Cardiac muscle cell (in vitro differentiated cells and primary cell): ENCODE measurements around the gene SNX15. TPM values are rescaled to one million over a fixed set of nuclear protein-coding genes. Genes with fewer than 3 reads are reported as not detected.

Experiments
- DNase-seq, 2 donors: peaks; one replicate each; pipeline versions ENCODE4 v3.0.0 to v3.0.0-alpha.2; 2010 to 2017; ENCODE audit warnings: low read depth in 1 of 2, low spot score in 1 of 2
- H3K27ac ChIP-seq: fragments of 200-600 bp; sonication (generic); 2 replicates; pipeline ENCODE4 v1.5.1; 2016
- H3K27me3 ChIP-seq: fragments of 200-600 bp; sonication (generic); 2 replicates; pipeline ENCODE4 v1.6.0; 2016; ENCODE audit warnings: control low read depth
- H3K36me3 ChIP-seq: fragments of 200-600 bp; sonication (generic); 2 replicates; pipeline ENCODE4 v1.5.1; 2016; ENCODE audit warnings: control low read depth
- H3K4me1 ChIP-seq: fragments of 200-600 bp; sonication (generic); 2 replicates; pipeline ENCODE4 v1.8.1; 2017; ENCODE audit warnings: low read depth, mild to moderate bottlenecking, mixed run types
- H3K4me3 ChIP-seq: fragments of 200-600 bp; sonication (generic); 2 replicates; pipeline ENCODE4 v1.5.1; 2016; ENCODE audit warnings: mild to moderate bottlenecking
- H3K9me3 ChIP-seq: fragments of 200-600 bp; sonication (generic); 2 replicates; pipeline ENCODE4 v1.5.1; 2017; ENCODE audit warnings: low read depth, mild to moderate bottlenecking, control low read depth
- CTCF ChIP-seq: IDR thresholded peaks from 2 replicates; pipeline ENCODE4 v1.5.1; 2012; ENCODE audit warnings: low read depth, mild to moderate bottlenecking, low read length
- polyA plus RNA-seq: library from polyadenylated mRNA; unstranded; fragments of >200 nt; fragmentation: Nextera tagmentation; extraction: Ambion mirVana; gene quantifications from 2 replicates; pipeline ENCODE4 v1.2.1, GENCODE V29; 2016
- total RNA-seq: library from RNA; depleted of rRNA; stranded (reverse); fragments of >200 nt; gene quantifications from 2 replicates; pipeline ENCODE4 v1.2.3, GENCODE V29; 2016

SNX15 gene
- total and polyA plus RNA-seq, 2 experiments from 2014 or later = 24.5 to 38.4 TPM

DNA sequence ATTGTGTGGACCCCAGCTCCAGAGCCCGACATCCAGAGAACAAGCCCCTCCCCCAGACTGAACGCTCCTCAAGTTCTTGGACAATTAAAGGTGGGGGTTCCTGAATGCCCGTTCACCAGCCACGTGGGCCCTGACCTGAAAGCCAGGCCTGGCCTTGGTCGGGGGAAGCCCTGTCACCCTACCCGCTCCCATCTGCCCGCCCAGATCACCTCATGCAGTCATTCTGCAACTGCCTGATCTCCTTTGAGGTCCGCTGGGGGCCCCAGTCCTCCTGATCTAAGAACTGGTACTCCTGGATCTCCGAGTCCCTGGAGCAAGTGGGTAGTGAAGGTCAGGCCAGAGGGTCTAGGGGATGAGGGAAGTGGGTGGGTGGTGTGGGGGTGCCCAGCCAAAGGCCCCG lies 40.2 kb downstream of the SNX15 start:
- peaks cover 24% of the 10 kb centered on the region for H3K4me1 ChIP-seq
- H3K36me3 ChIP-seq = no peaks in the 10 kb centered on the region
- H3K27ac ChIP-seq = peak overlapping the region; percentile 80
- H3K9me3 ChIP-seq = no peaks in the 10 kb centered on the region
- no peak overlapping the region for H3K4me3 ChIP-seq
- no peaks in the 10 kb centered on the region for H3K27me3 ChIP-seq
- no peak for TF ChIP-seq CTCF
- no peak for DNase-seq

DNA sequence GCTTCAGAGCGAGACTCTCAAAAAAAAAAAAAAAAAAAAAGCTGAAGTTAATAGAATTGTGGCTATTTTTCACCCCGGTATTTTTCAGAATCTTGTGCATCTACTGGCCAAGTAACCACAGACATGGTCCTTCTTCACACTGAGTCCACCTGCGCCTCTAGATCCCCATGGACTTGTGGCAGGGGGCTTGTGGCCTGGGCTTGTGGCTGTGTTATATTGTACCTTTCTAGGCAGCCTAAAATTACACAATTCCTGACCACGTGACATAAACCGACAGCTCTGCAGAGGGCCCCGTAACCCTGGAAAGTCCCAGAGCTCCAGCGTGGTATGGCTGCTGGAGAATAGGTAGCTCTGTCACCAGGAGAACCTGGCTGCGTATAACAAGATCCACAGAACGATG lies 42.0 kb downstream of the SNX15 start:
- Histone ChIP-seq H3K27me3 (no peaks in the 10 kb centered on the region), H3K4me1 (peaks cover 24% of the 10 kb centered on the region), H3K36me3 (no peaks in the 10 kb centered on the region), H3K4me3 (no peak overlapping the region), H3K9me3 (no peaks in the 10 kb centered on the region), H3K27ac (no peak overlapping the region)
- DNase-seq = peak in 1 of 2 donors; percentile 8
- no peak for TF ChIP-seq CTCF

- H3K9me3 ChIP-seq = no peaks in the 10 kb centered on the region
- H3K27me3 ChIP-seq = no peaks in the 10 kb centered on the region
- TF ChIP-seq CTCF = no peak
- no peaks in the 10 kb centered on the region for H3K36me3 ChIP-seq
- H3K27ac ChIP-seq = no peak overlapping the region
- no peak for DNase-seq
- H3K4me1 ChIP-seq = peaks cover 7% of the 10 kb centered on the region
- H3K4me3 ChIP-seq = no peak overlapping the region
These were observed 44.8 kb downstream of the SNX15 start for GRCh38 chr11:65071907-65072630.

GRCh38 chr11:65072631-65072966 lies 45.4 kb downstream of the SNX15 start:
- Histone ChIP-seq H3K4me1 (peaks cover 6% of the 10 kb centered on the region), H3K36me3 (no peaks in the 10 kb centered on the region), H3K9me3 (no peaks in the 10 kb centered on the region), H3K27ac (no peak overlapping the region), H3K27me3 (no peaks in the 10 kb centered on the region), H3K4me3 (no peak overlapping the region)
- no peak for DNase-seq
- TF ChIP-seq CTCF = no peak

DNA sequence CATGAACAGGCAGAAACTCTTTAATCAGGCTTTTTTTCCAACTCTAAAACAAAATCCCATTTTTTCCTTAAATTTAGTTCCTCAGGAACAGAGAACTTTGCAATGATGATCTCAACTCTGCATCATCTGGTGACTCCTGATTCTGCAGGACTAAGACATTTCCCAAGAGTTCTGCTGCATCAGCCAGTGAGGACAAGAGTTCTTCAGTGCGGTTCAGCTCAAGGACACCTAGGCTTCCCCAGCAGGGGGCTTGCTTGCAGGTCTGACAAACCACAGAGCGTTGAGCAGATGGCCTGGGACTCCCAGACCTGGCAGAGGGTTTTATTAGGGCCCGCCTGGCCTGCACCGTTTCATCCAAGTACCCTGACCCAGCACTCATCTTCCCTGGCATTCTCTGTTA lies 50.2 kb downstream of the SNX15 start:
- Histone ChIP-seq H3K4me3 (no peak overlapping the region), H3K27me3 (no peaks in the 10 kb centered on the region), H3K27ac (no peak overlapping the region), H3K36me3 (no peaks in the 10 kb centered on the region), H3K9me3 (no peaks in the 10 kb centered on the region), H3K4me1 (no peaks in the 10 kb centered on the region)
- DNase-seq = peak in 1 of 2 donors; percentile 27
- no peak for TF ChIP-seq CTCF
